Measurements from ENCODE around the gene AMOTL2. TPM values are rescaled to one million over a fixed set of nuclear protein-coding genes. Genes with fewer than 3 reads are reported as not detected.

Gene AMOTL2
- total and polyA plus RNA-seq, 9 of the 15 experiments (the other 6 are each of a cell fraction or from before 2014, with no cell fraction given) = 0.12 to 0.31 TPM; not detected in 7

DNA sequence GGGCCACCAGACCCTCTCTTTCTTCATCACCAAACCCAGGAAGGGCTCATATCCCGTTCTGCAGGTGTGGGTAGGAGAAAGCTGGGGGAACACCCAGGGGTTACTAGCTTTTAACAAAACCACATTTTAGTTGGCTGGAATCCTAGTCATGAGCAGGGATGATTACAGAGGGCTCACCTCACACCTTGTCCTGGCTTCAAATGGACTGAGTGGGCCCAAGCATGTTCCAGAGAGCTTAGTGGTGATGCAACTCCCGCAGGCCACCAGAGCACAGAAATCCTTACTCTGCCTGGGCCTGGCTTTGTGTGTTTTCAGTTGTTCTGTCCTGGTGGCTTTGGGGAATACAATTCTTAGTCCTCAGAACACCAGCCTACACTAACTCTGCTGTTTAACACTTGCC lies 66.8 kb downstream of the AMOTL2 start:
- POLR2A ChIA-PET = interaction anchor here (0.9 kb wide), 1 partner anchor 166 kb away, joined by 3 read pairs; no protein-coding TSS in a partner anchor
- H2AFZ ChIP-seq (ENCODE audit: low read depth, low read length) = no peak overlapping the region
- H3K9me1 ChIP-seq (ENCODE audit: control insufficient read depth, insufficient read depth, low read length) = no peaks in the 10 kb centered on the region
- in situ Hi-C loops (cut with MboI) = loop anchor here (5.0 kb wide), 1 partner anchor 165 kb away; no protein-coding TSS in a partner anchor
- TF ChIP-seq ZNF408 (CRISPR knock-in tag; IDR thresholded peaks at IDR 0.05; ENCODE audit: low read depth) (no peak), LCOR (CRISPR knock-in tag; IDR thresholded peaks at IDR 0.05) (no peak), TRIM24 (IDR thresholded peaks at IDR 0.05) (no peak), OTX1 (CRISPR knock-in tag; IDR thresholded peaks at IDR 0.05) (no peak), TBL1XR1 (IDR thresholded peaks at IDR 0.05; ENCODE audit: low read length in 2 of 2) (no peak), CBX5 (IDR thresholded peaks at IDR 0.05; ENCODE audit: borderline replicate concordance, low read depth) (no peak), ZNF431 (CRISPR knock-in tag; IDR thresholded peaks at IDR 0.05) (no peak), POLR2B (IDR thresholded peaks at IDR 0.05; ENCODE audit: low read depth, partially characterized antibody) (no peak), CEBPG (CRISPR knock-in tag; IDR thresholded peaks at IDR 0.05) (no peak), CEBPG (tag; conservative IDR thresholded peaks at IDR 0.05 in 1 of 2, IDR thresholded peaks at IDR 0.05 in 1 of 2) (no peak)
- TF ChIP-seq, protein P1, sequence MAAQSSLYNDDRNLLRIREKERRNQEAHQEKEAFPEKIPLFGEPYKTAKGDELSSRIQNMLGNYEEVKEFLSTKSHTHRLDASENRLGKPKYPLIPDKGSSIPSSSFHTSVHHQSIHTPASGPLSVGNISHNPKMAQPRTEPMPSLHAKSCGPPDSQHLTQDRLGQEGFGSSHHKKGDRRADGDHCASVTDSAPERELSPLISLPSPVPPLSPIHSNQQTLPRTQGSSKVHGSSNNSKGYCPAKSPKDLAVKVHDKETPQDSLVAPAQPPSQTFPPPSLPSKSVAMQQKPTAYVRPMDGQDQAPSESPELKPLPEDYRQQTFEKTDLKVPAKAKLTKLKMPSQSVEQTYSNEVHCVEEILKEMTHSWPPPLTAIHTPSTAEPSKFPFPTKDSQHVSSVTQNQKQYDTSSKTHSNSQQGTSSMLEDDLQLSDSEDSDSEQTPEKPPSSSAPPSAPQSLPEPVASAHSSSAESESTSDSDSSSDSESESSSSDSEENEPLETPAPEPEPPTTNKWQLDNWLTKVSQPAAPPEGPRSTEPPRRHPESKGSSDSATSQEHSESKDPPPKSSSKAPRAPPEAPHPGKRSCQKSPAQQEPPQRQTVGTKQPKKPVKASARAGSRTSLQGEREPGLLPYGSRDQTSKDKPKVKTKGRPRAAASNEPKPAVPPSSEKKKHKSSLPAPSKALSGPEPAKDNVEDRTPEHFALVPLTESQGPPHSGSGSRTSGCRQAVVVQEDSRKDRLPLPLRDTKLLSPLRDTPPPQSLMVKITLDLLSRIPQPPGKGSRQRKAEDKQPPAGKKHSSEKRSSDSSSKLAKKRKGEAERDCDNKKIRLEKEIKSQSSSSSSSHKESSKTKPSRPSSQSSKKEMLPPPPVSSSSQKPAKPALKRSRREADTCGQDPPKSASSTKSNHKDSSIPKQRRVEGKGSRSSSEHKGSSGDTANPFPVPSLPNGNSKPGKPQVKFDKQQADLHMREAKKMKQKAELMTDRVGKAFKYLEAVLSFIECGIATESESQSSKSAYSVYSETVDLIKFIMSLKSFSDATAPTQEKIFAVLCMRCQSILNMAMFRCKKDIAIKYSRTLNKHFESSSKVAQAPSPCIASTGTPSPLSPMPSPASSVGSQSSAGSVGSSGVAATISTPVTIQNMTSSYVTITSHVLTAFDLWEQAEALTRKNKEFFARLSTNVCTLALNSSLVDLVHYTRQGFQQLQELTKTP (IDR thresholded peaks at IDR 0.05; ENCODE audit: low read depth in 1 of 2, partially characterized antibody in 2 of 2) = no peak
- FAIRE-seq (no peak), ATAC-seq (no peak), DNase-seq (ENCODE audit: extremely low read depth in 1 of 4, low spot score in 3 of 4) (no peak)
- no peak overlapping the region for H3K4me3 ChIP-seq
- H4K20me1 ChIP-seq (replicated peaks; ENCODE audit: control insufficient read depth, insufficient read depth, low read length) = no peaks in the 10 kb centered on the region
- no peak overlapping the region for H3K4me2 ChIP-seq (ENCODE audit: insufficient read depth, low read length)
- CTCF ChIA-PET (ENCODE audit: low intra/inter-chr PET ratio) = interaction anchor here (0.6 to 3.5 kb wide), 2 partner anchors 102 to 167 kb away, joined by 3 to 23 read pairs; no protein-coding TSS in a partner anchor
- H3K9ac ChIP-seq (ENCODE audit: insufficient read depth in 1 of 2, low read depth in 2 of 2, low read length in 2 of 2) = no peak overlapping the region
- no peak overlapping the region for H3K27ac ChIP-seq (ENCODE audit: extremely low read depth, low read depth, low read length)
- no peaks in the 10 kb centered on the region for H3K36me3 ChIP-seq (ENCODE audit: control insufficient read depth, insufficient read depth, low read length)
- no peaks in the 10 kb centered on the region for H3K79me2 ChIP-seq (ENCODE audit: control insufficient read depth, insufficient read depth, low read length)
- WGBS (ENCODE audit: insufficient coverage, low coverage, missing lambda C conversion rate) = 0% methylated on average over 2 of the region's 2 CpGs
- peaks cover 2 to 28% of the 10 kb centered on the region in 2 experiments; a peak in 3 of 5 replicates for H3K27me3 ChIP-seq (ENCODE audit: control insufficient read depth in 2 of 2, insufficient read depth in 2 of 2, low read length in 2 of 2)
- no peaks in the 10 kb centered on the region for H3K9me3 ChIP-seq (replicated peaks; ENCODE audit: control insufficient read depth, insufficient read depth, low read depth, low read length)
- no TSS peak for BruUV-seq (replicated peaks)
- intact Hi-C loops (cut with micrococcal nuclease) = loop anchor here (10.0 kb wide), 1 partner anchor 373 kb away; no protein-coding TSS in a partner anchor
- peaks cover 0 to 2% of the 10 kb centered on the region in 2 experiments; a peak in 2 of 5 replicates for H3K4me1 ChIP-seq (replicated peaks in 1 of 2; ENCODE audit: control insufficient read depth in 2 of 2, insufficient read depth in 2 of 2, low read length in 2 of 2)

Measured in K562 (cell line).